HepG2 (cell line): ENCODE data around the gene C2CD2. TPM values are rescaled to one million over a fixed set of nuclear protein-coding genes. Genes with fewer than 3 reads are reported as not detected.

Source experiments
- ARID2 ChIP-seq: sonication (generic); formaldehyde crosslinking; IDR thresholded peaks from 2 replicates; pipeline ENCODE4 v1.8.1; 2022; ENCODE audit warnings: mild to moderate bottlenecking, missing genetic modification reagents, borderline replicate concordance
- CAMTA2 ChIP-seq: sonication (generic); formaldehyde crosslinking; IDR thresholded peaks from 2 replicates; pipeline ENCODE4 v1.4.0; 2020; ENCODE audit warnings: mild to moderate bottlenecking, missing genetic modification reagents, borderline replicate concordance
- EP300 ChIP-seq, 3 experiments: sonication (generic) in 1 of 3; formaldehyde crosslinking in 1 of 3; IDR thresholded peaks; 2 replicates each; pipeline versions ENCODE4 v1.5.1 to v1.6.1; 2011 to 2020; ENCODE audit warnings: low read depth in 2 of 3, low read length in 2 of 3, borderline replicate concordance in 1 of 3, improper control_type of control experiment in 1 of 3, mild to moderate bottlenecking in 1 of 3, missing genetic modification reagents in 1 of 3, moderate library complexity in 1 of 3
- FIP1L1 ChIP-seq: fragments of 200-400 bp; formaldehyde crosslinking; IDR thresholded peaks from 2 replicates; pipeline ENCODE4 v1.6.1; 2018; ENCODE audit warnings: low read depth, mild to moderate bottlenecking, low read length, moderate library complexity, borderline replicate concordance; ENCODE audit not compliant: insufficient read depth
- ISL2 ChIP-seq: sonication (generic); formaldehyde crosslinking; IDR thresholded peaks from 2 replicates; pipeline ENCODE4 v1.5.0; 2020; ENCODE audit warnings: missing genetic modification reagents
- KAT8 ChIP-seq: IDR thresholded peaks from 2 replicates; pipeline ENCODE4 v1.6.1; 2016; ENCODE audit warnings: missing genetic modification reagents, missing compliant biosample characterization
- LCORL ChIP-seq, 2 experiments: fragments of 450-650 bp in 1 of 2; sonication (generic) in 1 of 2; formaldehyde crosslinking in 1 of 2; IDR thresholded peaks; 2 replicates each; pipeline versions ENCODE4 v1.5.0 to v1.6.1; 2017 to 2020; ENCODE audit warnings: antibody characterized with exemption in 1 of 2, missing genetic modification reagents in 1 of 2
- MTF2 ChIP-seq: sonication (generic); formaldehyde crosslinking; IDR thresholded peaks from 2 replicates; pipeline ENCODE4 v1.5.0; 2020; ENCODE audit warnings: missing genetic modification reagents, borderline replicate concordance
- NR2F1 ChIP-seq, 2 experiments: fragments of 450-650 bp in 1 of 2; formaldehyde crosslinking in 1 of 2; IDR thresholded peaks; 2 replicates each; pipeline versions ENCODE4 v1.5.0 to v1.6.1; 2016 to 2020; ENCODE audit warnings: mild to moderate bottlenecking in 1 of 2, missing compliant biosample characterization in 1 of 2, missing genetic modification reagents in 1 of 2, moderate library complexity in 1 of 2
- RBFOX2 ChIP-seq: fragments of 200-400 bp; formaldehyde crosslinking; IDR thresholded peaks from 2 replicates; pipeline ENCODE4 v1.6.1; 2017; ENCODE audit warnings: low read depth, mild to moderate bottlenecking, low read length
- ZFP41 ChIP-seq: sonication (generic); formaldehyde crosslinking; IDR thresholded peaks from 2 replicates; pipeline ENCODE4 v1.4.0; 2020; ENCODE audit warnings: mild to moderate bottlenecking, missing genetic modification reagents, borderline replicate concordance
- ZMYM4 ChIP-seq: sonication (generic); formaldehyde crosslinking; IDR thresholded peaks from 2 replicates; pipeline ENCODE4 v1.8.1; 2023; ENCODE audit warnings: mild to moderate bottlenecking, missing genetic modification reagents
- ZNF138 ChIP-seq: sonication (generic); formaldehyde crosslinking; IDR thresholded peaks from 2 replicates; pipeline ENCODE4 v1.5.0; 2020; ENCODE audit warnings: mild to moderate bottlenecking, low read depth, missing genetic modification reagents
- ZNF430 ChIP-seq: sonication (generic); formaldehyde crosslinking; IDR thresholded peaks from 2 replicates; pipeline ENCODE4 v1.9.0; 2021; ENCODE audit warnings: mild to moderate bottlenecking, missing genetic modification reagents
- ZNF7 ChIP-seq: IDR thresholded peaks from 2 replicates; pipeline ENCODE4 v1.6.1; 2016; ENCODE audit warnings: missing biosample characterization, missing genetic modification reagents
- ZNF773 ChIP-seq: sonication (generic); formaldehyde crosslinking; IDR thresholded peaks from 2 replicates; pipeline ENCODE4 v1.4.0; 2020; ENCODE audit warnings: missing genetic modification reagents, borderline replicate concordance
- ZNF83 ChIP-seq: sonication (generic); formaldehyde crosslinking; IDR thresholded peaks from 2 replicates; pipeline ENCODE4 v1.4.0; 2020; ENCODE audit warnings: missing genetic modification reagents, mild to moderate bottlenecking, borderline replicate concordance
- polyA plus RNA-seq, 8 experiments: library from polyadenylated mRNA; depleted of rRNA in 3 of 8; stranded (reverse) in 7 of 8; unstranded in 1 of 8; fragments of >200 nt; fragmentation: Illumina TruSeq in 4 of 8; extraction: Trizol in 4 of 8; gene quantifications; 2 replicates each; pipeline versions ENCODE4 v1.2.1 to v1.2.3, GENCODE V29; 2011 to 2016; ENCODE audit warnings: low read depth in 4 of 8, missing spikeins in 1 of 8, mixed read lengths in 1 of 8; ENCODE audit not compliant: insufficient read depth in 1 of 8
- total RNA-seq, 5 experiments: library from RNA; depleted of rRNA; stranded (reverse); fragments of >200 nt; fragmentation: Illumina TruSeq; extraction: Trizol; gene quantifications; 2 replicates each; pipeline ENCODE4 v1.2.3, GENCODE V29; 2016; ENCODE audit warnings: low read depth in 1 of 5
- TF ChIP-seq, protein P1 (sequence below): sonication (generic); formaldehyde crosslinking; IDR thresholded peaks from 2 replicates; pipeline ENCODE4 v1.5.1; 2020; ENCODE audit warnings: mild to moderate bottlenecking, missing genetic modification reagents
- TF ChIP-seq, protein P2 (sequence below): sonication (generic); formaldehyde crosslinking; IDR thresholded peaks from 2 replicates; pipeline ENCODE4 v1.8.0; 2022; ENCODE audit warnings: missing genetic modification reagents, mild to moderate bottlenecking, moderate library complexity, borderline replicate concordance
- TF ChIP-seq, protein P3 (sequence below): sonication (generic); formaldehyde crosslinking; IDR thresholded peaks from 2 replicates; pipeline ENCODE4 v1.4.0; 2020; ENCODE audit warnings: missing genetic modification reagents

Gene C2CD2
- total and polyA plus RNA-seq, 2 of the 13 experiments (the other 11 are each of a cell fraction or from before 2014, with no cell fraction given): 12.5 to 19.7 TPM

DNA sequence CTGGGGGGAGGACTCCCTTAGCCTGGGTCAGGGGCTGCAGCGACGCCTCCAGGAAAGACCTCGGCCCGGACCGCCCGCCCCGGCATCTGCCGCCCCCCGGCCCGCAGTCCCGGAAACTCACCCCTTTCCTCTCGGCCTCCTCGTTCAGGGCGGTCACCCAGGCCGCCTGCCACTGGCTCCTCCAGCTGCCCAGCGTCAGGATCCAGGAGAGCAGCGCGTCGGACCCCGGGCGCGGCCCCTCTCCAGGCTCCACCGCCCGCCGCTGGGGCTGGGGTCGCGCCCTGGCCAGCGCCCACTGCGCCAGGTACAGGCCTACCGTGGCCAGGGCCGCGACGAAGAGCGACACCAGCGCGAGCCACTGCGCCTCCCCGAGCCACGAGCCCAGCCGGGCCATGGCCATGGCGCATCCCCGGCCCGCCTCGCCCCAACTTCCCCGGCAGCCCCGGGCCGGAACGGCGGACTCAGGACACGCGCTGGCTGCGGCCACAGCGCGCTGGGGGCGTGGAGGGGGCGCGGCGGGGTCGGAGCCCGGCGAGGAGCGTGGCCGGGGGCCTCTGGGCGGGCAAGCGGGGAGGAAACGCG lies 478 bp downstream of the C2CD2 start (continued):
- TF ChIP-seq, protein P1, sequence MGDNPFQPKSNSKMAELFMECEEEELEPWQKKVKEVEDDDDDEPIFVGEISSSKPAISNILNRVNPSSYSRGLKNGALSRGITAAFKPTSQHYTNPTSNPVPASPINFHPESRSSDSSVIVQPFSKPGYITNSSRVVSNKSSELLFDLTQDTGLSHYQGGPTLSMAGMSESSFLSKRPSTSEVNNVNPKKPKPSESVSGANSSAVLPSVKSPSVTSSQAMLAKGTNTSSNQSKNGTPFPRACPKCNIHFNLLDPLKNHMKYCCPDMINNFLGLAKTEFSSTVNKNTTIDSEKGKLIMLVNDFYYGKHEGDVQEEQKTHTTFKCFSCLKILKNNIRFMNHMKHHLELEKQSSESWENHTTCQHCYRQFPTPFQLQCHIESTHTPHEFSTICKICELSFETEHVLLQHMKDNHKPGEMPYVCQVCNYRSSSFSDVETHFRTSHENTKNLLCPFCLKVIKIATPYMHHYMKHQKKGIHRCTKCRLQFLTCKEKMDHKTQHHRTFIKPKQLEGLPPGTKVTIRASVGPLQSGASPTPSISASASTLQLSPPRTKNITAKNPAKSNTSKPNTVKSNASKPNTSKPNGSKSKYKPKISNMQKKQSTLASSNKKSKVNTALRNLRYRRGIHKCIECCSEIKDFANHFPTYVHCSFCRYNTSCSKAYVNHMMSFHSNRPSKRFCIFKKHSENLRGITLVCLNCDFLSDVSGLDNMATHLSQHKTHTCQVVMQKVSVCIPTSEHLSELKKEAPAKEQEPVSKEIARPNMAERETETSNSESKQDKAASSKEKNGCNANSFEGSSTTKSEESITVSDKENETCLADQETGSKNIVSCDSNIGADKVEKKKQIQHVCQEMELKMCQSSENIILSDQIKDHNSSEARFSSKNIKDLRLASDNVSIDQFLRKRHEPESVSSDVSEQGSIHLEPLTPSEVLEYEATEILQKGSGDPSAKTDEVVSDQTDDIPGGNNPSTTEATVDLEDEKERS: no peak
- no peak for TF ChIP-seq ZNF7 (CRISPR knock-in tag)
- TF ChIP-seq FIP1L1: no peak
- TF ChIP-seq RBFOX2: peak; percentile 51; the same call in 1 of the 2 replicates
- TF ChIP-seq ZMYM4 (CRISPR knock-in tag): no peak
- TF ChIP-seq EP300 (IDR thresholded peaks at IDR 0.05; ENCODE audit: low read depth in 2 of 2, low read length in 2 of 2): no peak
- no peak for TF ChIP-seq EP300 (CRISPR knock-in tag; IDR thresholded peaks at IDR 0.05; ENCODE audit: borderline replicate concordance)
- TF ChIP-seq ZFP41: no peak
- TF ChIP-seq, protein P2, sequence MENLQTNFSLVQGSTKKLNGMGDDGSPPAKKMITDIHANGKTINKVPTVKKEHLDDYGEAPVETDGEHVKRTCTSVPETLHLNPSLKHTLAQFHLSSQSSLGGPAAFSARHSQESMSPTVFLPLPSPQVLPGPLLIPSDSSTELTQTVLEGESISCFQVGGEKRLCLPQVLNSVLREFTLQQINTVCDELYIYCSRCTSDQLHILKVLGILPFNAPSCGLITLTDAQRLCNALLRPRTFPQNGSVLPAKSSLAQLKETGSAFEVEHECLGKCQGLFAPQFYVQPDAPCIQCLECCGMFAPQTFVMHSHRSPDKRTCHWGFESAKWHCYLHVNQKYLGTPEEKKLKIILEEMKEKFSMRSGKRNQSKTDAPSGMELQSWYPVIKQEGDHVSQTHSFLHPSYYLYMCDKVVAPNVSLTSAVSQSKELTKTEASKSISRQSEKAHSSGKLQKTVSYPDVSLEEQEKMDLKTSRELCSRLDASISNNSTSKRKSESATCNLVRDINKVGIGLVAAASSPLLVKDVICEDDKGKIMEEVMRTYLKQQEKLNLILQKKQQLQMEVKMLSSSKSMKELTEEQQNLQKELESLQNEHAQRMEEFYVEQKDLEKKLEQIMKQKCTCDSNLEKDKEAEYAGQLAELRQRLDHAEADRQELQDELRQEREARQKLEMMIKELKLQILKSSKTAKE (CRISPR knock-in tag): no peak
- no peak for TF ChIP-seq LCORL (IDR thresholded peaks at IDR 0.05)
- TF ChIP-seq LCORL (CRISPR knock-in tag; IDR thresholded peaks at IDR 0.05): no peak
- TF ChIP-seq ZNF773 (CRISPR knock-in tag): peak; percentile 64; the same call in 1 of the 2 replicates
- TF ChIP-seq, protein P3, sequence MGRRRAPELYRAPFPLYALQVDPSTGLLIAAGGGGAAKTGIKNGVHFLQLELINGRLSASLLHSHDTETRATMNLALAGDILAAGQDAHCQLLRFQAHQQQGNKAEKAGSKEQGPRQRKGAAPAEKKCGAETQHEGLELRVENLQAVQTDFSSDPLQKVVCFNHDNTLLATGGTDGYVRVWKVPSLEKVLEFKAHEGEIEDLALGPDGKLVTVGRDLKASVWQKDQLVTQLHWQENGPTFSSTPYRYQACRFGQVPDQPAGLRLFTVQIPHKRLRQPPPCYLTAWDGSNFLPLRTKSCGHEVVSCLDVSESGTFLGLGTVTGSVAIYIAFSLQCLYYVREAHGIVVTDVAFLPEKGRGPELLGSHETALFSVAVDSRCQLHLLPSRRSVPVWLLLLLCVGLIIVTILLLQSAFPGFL (CRISPR knock-in tag): no peak
- no peak for TF ChIP-seq ZNF83 (CRISPR knock-in tag)
- TF ChIP-seq ISL2 (CRISPR knock-in tag): no peak
- no peak for TF ChIP-seq NR2F1 (CRISPR knock-in tag; IDR thresholded peaks at IDR 0.05)
- no peak for TF ChIP-seq KAT8
- TF ChIP-seq MTF2 (CRISPR knock-in tag): no peak
- 0 out of 2 replicates have a peak, but pooled peaks have one; percentile 46 for TF ChIP-seq CAMTA2
- no peak for TF ChIP-seq ARID2 (CRISPR knock-in tag)
- TF ChIP-seq ZNF430 (CRISPR knock-in tag): 0 out of 2 replicates have a peak, but pooled peaks have one; percentile 3
- no peak for TF ChIP-seq ZNF138 (CRISPR knock-in tag)
